ENCODE measurements around the gene SNED1.

SNED1 gene

GRCh38 chr2:241118737-241119505 is 120.5 kb downstream of the SNED1 start:
- no peak for DNase-seq (ENCODE audit: insufficient read length, low spot score)
- FAIRE-seq, result no peak

- DNase-seq (ENCODE audit: insufficient read length, low spot score) (no peak), FAIRE-seq (no peak)
Observed at GRCh38 chr2:241120440-241120839, 122.0 kb downstream of the SNED1 start.

GRCh38 chr2:241121008-241121407 is 122.6 kb downstream of the SNED1 start:
- no peak for DNase-seq (ENCODE audit: insufficient read length, low spot score)
- FAIRE-seq, result no peak

- DNase-seq (ENCODE audit: insufficient read length, low spot score) (no peak), FAIRE-seq (no peak)
Observed at GRCh38 chr2:241122376-241123002, 124.1 kb downstream of the SNED1 start.

GRCh38 chr2:241123816-241124536 is 125.6 kb downstream of the SNED1 start:
- no peak for FAIRE-seq
- no peak for DNase-seq (ENCODE audit: insufficient read length, low spot score)

GRCh38 chr2:241125626-241126025 is 127.2 kb downstream of the SNED1 start:
- DNase-seq (ENCODE audit: insufficient read length, low spot score) (no peak), FAIRE-seq (no peak)

- FAIRE-seq (no peak), DNase-seq (ENCODE audit: insufficient read length, low spot score) (no peak)
Observed at GRCh38 chr2:241126201-241126611, 127.8 kb downstream of the SNED1 start.

- DNase-seq (ENCODE audit: insufficient read length, low spot score) (no peak), FAIRE-seq (no peak)
Observed at GRCh38 chr2:241126771-241127202, 128.4 kb downstream of the SNED1 start.

GRCh38 chr2:241128266-241128665 is 129.8 kb downstream of the SNED1 start:
- no peak for FAIRE-seq
- DNase-seq (ENCODE audit: insufficient read length, low spot score), result no peak

GRCh38 chr2:241129086-241129871 is 130.9 kb downstream of the SNED1 start:
- no peak for FAIRE-seq
- no peak for DNase-seq (ENCODE audit: insufficient read length, low spot score)

GRCh38 chr2:241130316-241130715 is 131.9 kb downstream of the SNED1 start:
- DNase-seq (ENCODE audit: insufficient read length, low spot score), result no peak
- FAIRE-seq, result no peak

GRCh38 chr2:241131531-241131930 is 133.1 kb downstream of the SNED1 start:
- DNase-seq (ENCODE audit: insufficient read length, low spot score), result no peak
- FAIRE-seq, result no peak

GRCh38 chr2:241132538-241133435 is 134.4 kb downstream of the SNED1 start:
- FAIRE-seq, result no peak
- DNase-seq (ENCODE audit: insufficient read length, low spot score), result no peak

GRCh38 chr2:241133436-241133820 is 135.0 kb downstream of the SNED1 start:
- DNase-seq (ENCODE audit: insufficient read length, low spot score) (no peak), FAIRE-seq (no peak)

GRCh38 chr2:241134711-241135110 is 136.3 kb downstream of the SNED1 start:
- no peak for FAIRE-seq
- DNase-seq (ENCODE audit: insufficient read length, low spot score), result no peak

- DNase-seq (ENCODE audit: insufficient read length, low spot score) (no peak), FAIRE-seq (no peak)
Observed at GRCh38 chr2:241135737-241136136, 137.3 kb downstream of the SNED1 start.

- no peak for FAIRE-seq
Observed at GRCh38 chr2:241136191-241136590, 137.8 kb downstream of the SNED1 start.

GRCh38 chr2:241136661-241137260 is 138.3 kb downstream of the SNED1 start:
- DNase-seq (ENCODE audit: insufficient read length, low spot score) (no peak), FAIRE-seq (no peak)

More at GRCh38 chr2:241136191-241136590, 137.8 kb downstream of the SNED1 start:
- no peak for DNase-seq (ENCODE audit: insufficient read length, low spot score)
